Activated gamma-delta T cell treated with Interleukin-2 at 50 U/mL for 16 hours (primary cell): ENCODE results near the gene TCF12.
A peak's percentile ranks its signal among the peaks of the same experiment; 100 is the strongest.
"Not testable (repeated sequence)": the region's sequence is repeated elsewhere in the genome, so short reads cannot be mapped to it uniquely, and the experiment has no call there.

Experiments used
- DNase-seq: peaks from one replicate; pipeline ENCODE4 v3.0.0-alpha.2; 2020

The TCF12 gene

GRCh38 chr15:56916825-56917477 lies 1.5 kb upstream of the TCF12 start:
- DNase-seq: no peak

- DNase-seq: no peak
Measured at GRCh38 chr15:56917652-56918045, 795 bp upstream of the TCF12 start.

GRCh38 chr15:56919031-56919608 lies 676 bp downstream of the TCF12 start:
- DNase-seq: peak; percentile 47

DNA sequence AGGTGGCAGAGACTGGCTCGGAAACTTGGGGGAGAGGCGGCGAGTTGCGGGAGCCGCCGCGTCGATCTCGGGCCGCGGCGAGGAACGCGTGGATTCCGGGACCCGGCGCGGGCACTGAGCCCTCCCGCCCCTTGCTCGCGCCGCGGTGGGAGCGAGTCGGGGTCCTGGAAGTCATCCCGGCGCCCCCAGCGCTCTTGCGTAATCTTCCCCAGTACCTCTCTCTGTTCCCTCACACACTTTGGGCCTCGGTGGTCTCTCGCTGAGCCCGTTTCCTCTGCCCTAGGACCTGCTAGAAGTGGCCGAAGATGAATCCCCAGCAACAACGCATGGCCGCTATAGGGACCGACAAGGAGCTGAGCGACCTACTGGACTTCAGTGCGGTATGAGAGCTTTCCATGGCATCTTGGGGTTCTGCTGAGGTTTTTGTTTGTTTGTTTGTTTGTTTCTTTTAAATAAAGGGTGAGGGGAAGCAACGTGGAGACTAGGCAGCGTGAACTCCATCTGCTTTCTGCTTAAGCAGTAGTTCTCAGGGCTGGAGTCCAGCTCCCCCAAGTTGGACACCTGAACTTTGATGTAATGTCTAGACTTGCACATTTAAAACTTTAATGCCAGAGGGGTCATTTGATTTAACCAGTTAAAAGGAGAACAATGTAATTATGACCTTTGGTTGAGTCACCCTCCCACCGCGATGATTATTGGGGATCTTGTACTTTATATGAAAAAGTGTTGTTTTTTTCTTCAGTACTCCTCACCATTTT lies 1.3 kb downstream of the TCF12 start:
- DNase-seq: peak; percentile 10

DNA sequence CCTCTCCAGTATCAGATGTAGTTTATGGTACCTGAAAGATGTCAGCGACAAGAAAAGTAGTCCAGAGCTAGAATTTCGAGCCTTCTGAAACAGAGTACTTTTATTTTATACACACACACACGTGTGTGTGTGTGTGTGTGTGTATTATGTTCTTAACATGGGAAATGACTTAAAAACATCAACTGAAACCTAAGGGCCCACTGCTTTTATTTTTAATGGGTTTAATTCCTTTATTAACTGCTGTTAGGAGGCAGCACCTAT lies 1.9 kb downstream of the TCF12 start:
- DNase-seq: no peak

- no peak for DNase-seq
Measured at GRCh38 chr15:56923174-56923591, 4.7 kb downstream of the TCF12 start.

DNA sequence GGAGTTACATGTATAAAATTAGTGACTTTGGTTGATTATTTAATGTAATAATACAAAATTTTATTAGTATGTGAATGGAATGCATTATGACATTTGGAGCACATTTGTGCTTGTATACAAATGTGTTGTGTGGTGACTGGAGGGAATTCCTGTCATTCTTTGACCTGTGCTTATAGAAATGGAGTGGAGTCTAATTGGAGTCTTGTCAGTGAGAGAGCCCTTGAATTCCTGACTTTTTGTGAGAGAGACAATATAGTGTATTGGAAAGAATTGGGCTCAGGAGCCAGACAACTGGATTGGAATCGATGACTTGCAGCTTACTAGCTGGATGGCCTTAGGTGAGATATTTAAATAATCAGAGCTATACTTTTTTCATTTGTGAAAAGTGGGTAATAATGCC lies 9.4 kb downstream of the TCF12 start:
- no peak for DNase-seq

GRCh38 chr15:56929399-56929798 lies 11.0 kb downstream of the TCF12 start:
- DNase-seq: no peak

DNA sequence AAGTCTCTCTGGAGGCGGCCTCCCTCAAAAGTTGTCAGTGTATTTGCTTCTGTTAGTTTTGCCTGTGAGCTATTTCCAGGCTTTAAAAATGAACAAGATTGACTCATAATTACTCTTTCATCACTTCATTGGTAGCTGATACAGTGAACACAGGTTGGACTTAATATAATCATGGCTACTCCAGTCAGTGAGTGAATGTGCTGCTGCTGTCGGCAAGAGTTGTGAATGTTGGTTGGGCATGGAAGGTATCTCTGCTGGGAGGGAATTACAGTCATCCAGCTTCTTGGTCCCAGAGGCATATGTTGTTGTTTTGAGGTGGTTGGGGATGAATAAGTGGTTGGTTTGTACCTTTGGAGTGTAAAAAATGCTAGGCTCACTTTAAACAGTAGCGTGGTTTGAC lies 11.5 kb downstream of the TCF12 start:
- DNase-seq: no peak

- DNase-seq: no peak
Measured at GRCh38 chr15:56930669-56931313, 12.3 kb downstream of the TCF12 start.

DNA sequence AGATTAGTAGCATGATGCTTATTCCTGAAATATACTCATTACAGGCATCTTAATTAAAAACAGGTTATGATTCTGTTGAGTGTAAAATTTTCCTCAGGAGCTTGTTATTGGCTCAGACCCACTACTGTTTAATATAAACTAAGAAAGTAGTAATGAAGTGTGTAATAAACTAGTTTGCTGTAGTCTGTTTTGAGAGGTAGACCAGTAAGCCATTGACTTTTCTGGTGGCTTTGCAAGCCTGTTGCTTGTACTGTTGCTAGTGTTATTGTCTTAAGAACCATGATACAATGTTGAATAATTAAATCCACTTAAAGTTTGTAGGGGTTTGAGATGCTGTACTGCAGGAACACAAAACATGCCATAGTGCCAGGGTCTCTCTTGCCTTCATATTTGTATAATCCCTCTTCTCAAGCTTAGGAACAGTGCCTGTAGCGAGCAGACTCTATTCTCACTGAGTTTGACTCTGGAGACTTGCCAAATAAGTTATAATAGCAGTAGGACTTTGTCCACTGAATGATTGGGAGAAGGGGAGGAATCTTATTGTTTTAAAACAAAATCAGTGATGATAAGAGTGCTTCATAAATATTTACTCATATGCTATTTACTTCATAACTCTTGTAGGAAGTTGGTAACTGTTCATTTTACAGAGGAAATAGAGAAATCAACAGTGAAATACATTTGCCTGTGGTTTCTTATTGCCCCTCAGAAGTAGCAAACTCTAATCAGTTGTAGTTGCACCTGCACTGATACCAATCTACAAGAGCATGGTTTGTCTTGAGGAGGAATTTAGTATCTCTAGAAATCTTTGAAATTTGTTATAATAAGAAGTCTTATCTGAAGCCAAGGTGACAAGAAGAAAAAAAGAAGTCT lies 13.4 kb downstream of the TCF12 start:
- DNase-seq: no peak

DNA sequence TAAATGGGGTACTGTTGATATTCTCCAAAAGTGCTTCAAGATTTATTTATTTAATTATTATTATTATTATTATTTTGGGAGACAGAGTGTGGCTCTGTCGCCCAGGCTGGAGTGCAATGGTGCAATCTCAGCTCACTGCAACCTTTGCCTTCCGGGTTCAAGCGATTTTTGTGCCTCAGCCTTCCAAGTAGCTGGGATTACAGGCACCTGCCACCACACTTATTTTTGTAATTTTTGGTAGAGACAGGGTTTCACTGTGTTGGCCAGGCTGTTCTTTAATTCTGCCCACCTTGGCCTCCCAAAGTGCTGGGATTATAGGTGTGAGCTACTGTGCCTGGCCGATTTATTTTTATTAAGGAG lies 14.0 kb downstream of the TCF12 start:
- not testable (repeated sequence) for DNase-seq

DNA sequence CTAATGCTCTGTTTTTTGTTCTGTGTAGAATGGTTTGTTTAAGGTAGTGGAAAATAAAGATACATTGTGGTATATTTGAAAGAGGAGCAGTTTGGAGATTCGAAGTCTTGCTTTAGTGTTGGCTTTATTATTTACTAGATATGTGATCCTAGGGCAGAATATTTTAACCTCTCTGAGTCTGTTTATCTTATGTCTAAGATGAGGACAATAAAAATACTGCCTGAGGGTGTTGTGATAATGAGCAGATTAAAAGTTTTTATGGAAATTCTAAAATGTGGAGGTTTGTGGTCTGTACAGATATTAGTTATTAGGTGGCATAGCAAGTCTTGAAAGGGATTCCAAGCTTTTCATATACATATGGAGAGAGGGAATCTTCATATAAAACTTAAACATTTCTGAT lies 15.0 kb downstream of the TCF12 start:
- DNase-seq: no peak

DNA sequence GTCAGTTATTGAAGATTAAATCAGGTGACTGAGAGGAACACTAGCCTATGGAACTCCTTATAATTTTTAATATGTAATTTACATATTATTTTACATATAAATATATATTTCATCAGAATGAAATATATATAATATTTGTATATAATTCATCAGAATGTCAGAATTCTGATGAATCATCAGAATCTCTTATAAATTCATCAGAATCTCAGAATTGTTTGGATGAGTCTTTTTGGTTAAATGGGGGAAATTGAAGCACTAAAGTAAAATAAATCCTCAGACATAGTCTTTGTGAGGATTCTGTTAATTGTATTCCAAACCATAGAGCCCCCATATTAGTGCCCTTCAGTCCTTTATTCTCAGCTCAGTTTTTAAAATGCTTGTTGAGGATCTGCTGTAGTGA lies 15.4 kb downstream of the TCF12 start:
- DNase-seq: no peak

- no peak for DNase-seq
Measured at GRCh38 chr15:56934269-56934668, 15.8 kb downstream of the TCF12 start.

GRCh38 chr15:56936929-56937328 lies 18.5 kb downstream of the TCF12 start:
- DNase-seq: no peak

- DNase-seq: no peak
Measured at GRCh38 chr15:56939257-56939656, 20.8 kb downstream of the TCF12 start.

GRCh38 chr15:56940388-56940787 lies 21.9 kb downstream of the TCF12 start:
- DNase-seq: no peak

- DNase-seq: no peak
Measured at GRCh38 chr15:56942118-56942517, 23.7 kb downstream of the TCF12 start.

GRCh38 chr15:56943403-56943802 lies 25.0 kb downstream of the TCF12 start:
- DNase-seq: no peak

GRCh38 chr15:56944485-56944884 lies 26.0 kb downstream of the TCF12 start:
- DNase-seq: no peak

DNA sequence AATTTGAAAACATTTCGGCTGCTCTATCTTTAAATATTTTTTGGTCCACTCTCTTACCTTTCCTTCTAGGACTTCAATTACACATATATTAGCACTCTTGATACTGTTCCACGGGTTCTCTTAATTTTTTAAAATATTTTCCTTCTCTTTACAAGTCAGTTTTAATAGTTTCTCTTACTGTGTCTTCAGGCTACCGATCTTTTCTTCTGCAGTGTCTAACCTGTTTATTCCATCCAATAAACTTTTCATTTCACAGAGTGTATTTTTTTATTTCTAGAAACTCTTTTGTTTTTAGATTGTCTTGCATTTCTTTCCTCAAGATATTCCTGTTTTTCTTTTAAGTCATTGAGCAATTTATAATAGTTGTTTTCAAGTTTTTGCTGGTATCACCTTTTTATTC lies 27.7 kb downstream of the TCF12 start:
- no peak for DNase-seq
